RWPE2 (cell line): ENCODE results near the gene DGKI.

Source experiments
- ATAC-seq: fragments of 200-7000 bp; cut with Tn5 transposase; 3 replicates; pipeline ENCODE4 v1.9.1; 2021; ENCODE audit warnings: low read depth
- DNase-seq: peaks from one replicate; pipeline ENCODE4 v3.0.0-alpha.2; 2020; ENCODE audit warnings: low spot score
- H3K27ac ChIP-seq: fragments of 450-650 bp; 2 replicates; pipeline ENCODE4 v1.5.1; 2017; ENCODE audit warnings: mild to moderate bottlenecking; ENCODE audit not compliant: poor library complexity, severe bottlenecking
- H3K27me3 ChIP-seq: fragments of 250-450 bp; sonication (Bioruptor Pico); 2 replicates; pipeline ENCODE4 v1.5.1; 2021; ENCODE audit warnings: mild to moderate bottlenecking, moderate library complexity; ENCODE audit not compliant: insufficient read depth, poor library complexity, severe bottlenecking
- H3K36me3 ChIP-seq: fragments of 250-450 bp; sonication (Bioruptor Pico); 2 replicates; pipeline ENCODE4 v1.5.1; 2020; ENCODE audit warnings: low read depth, mild to moderate bottlenecking, moderate library complexity
- H3K4me1 ChIP-seq: fragments of 250-450 bp; sonication (Bioruptor Pico); 2 replicates; pipeline ENCODE4 v1.5.1; 2021; ENCODE audit warnings: mild to moderate bottlenecking, moderate library complexity; ENCODE audit not compliant: insufficient read depth, poor library complexity, severe bottlenecking
- H3K4me3 ChIP-seq: fragments of 250-450 bp; sonication (Bioruptor Pico); 2 replicates; pipeline ENCODE4 v1.5.1; 2021; ENCODE audit warnings: mild to moderate bottlenecking, moderate library complexity; ENCODE audit not compliant: severe bottlenecking
- H3K9me3 ChIP-seq: fragments of 250-450 bp; sonication (Bioruptor Pico); 2 replicates; pipeline ENCODE4 v1.5.1; 2021; ENCODE audit warnings: mild to moderate bottlenecking, moderate library complexity; ENCODE audit not compliant: severe bottlenecking
- TF ChIP-seq, protein P1 (sequence below): fragments of 450-650 bp; IDR thresholded peaks from one replicate; pipeline ENCODE4 v1.5.1; 2017; ENCODE audit warnings: mild to moderate bottlenecking, moderate library complexity; ENCODE audit not compliant: poor library complexity, severe bottlenecking

DGKI gene

DNA sequence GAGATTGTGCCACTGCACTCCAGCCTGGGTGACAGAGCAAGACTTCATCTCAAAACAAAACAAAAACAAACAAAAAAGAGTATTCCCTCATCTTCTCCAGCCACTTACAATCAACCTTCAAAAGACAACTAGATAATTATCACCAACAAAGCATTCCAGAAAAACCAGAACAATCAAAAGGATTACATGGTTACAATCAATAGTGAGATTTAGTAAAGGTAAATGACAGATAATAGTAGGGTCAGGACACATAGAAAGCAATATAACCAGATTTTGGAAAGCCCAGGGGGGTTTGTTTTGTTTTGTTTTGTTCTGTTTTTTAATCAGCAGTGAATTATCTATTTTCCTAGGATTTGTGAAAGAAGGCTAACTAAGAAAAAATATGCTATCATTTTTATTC lies 412.2 kb downstream of the DGKI start:
- Histone ChIP-seq H3K4me3 (no peak overlapping the region), H3K36me3 (no peaks in the 10 kb centered on the region), H3K27ac (no peak overlapping the region), H3K9me3 (no peaks in the 10 kb centered on the region), H3K27me3 (peaks cover 28% of the 10 kb centered on the region), H3K4me1 (no peaks in the 10 kb centered on the region)
- TF ChIP-seq, protein P1, sequence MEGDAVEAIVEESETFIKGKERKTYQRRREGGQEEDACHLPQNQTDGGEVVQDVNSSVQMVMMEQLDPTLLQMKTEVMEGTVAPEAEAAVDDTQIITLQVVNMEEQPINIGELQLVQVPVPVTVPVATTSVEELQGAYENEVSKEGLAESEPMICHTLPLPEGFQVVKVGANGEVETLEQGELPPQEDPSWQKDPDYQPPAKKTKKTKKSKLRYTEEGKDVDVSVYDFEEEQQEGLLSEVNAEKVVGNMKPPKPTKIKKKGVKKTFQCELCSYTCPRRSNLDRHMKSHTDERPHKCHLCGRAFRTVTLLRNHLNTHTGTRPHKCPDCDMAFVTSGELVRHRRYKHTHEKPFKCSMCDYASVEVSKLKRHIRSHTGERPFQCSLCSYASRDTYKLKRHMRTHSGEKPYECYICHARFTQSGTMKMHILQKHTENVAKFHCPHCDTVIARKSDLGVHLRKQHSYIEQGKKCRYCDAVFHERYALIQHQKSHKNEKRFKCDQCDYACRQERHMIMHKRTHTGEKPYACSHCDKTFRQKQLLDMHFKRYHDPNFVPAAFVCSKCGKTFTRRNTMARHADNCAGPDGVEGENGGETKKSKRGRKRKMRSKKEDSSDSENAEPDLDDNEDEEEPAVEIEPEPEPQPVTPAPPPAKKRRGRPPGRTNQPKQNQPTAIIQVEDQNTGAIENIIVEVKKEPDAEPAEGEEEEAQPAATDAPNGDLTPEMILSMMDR, result no peak
- DNase-seq (no peak), ATAC-seq (no peak)

- Histone ChIP-seq H3K27ac (no peak overlapping the region), H3K4me3 (no peak overlapping the region), H3K36me3 (no peaks in the 10 kb centered on the region), H3K9me3 (no peaks in the 10 kb centered on the region), H3K4me1 (no peaks in the 10 kb centered on the region), H3K27me3 (no peaks in the 10 kb centered on the region)
- TF ChIP-seq, protein P1, result no peak
- DNase-seq (no peak), ATAC-seq (no peak)
These were observed 423.5 kb downstream of the DGKI start for GRCh38 chr7:137423321-137423720.

- ATAC-seq (no peak), DNase-seq (no peak)
These were observed 425.4 kb downstream of the DGKI start for GRCh38 chr7:137421366-137421765.

DNA sequence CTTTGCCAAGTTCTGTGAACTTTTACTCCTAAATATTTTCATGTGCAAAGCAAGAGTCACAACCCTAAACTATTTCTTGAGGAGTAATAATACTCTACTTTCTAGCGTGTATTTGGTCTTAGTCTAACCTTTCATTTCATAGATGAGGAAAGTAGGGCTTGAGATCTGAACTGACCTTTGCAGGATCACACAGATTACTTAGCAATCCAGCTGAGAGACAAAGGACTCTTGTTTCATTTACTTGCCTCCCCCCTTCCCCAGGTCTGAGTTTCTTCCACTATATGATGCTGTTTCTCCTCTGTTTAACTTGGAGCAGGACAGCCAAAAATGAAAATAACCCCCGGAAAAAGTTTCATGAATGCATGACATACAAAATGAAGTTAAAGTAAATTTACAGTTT lies 427.9 kb downstream of the DGKI start:
- Histone ChIP-seq H3K27me3 (no peaks in the 10 kb centered on the region), H3K36me3 (no peaks in the 10 kb centered on the region), H3K4me1 (no peaks in the 10 kb centered on the region), H3K9me3 (no peaks in the 10 kb centered on the region), H3K27ac (no peak overlapping the region), H3K4me3 (no peak overlapping the region)
- TF ChIP-seq, protein P1, result no peak
- ATAC-seq (no peak), DNase-seq (no peak)

More at GRCh38 chr7:137421366-137421765, 425.4 kb downstream of the DGKI start:
- H3K9me3 ChIP-seq, result no peaks in the 10 kb centered on the region
- H3K4me3 ChIP-seq, result no peak overlapping the region
- H3K27me3 ChIP-seq, result no peaks in the 10 kb centered on the region
- H3K27ac ChIP-seq, result no peak overlapping the region
- no peaks in the 10 kb centered on the region for H3K36me3 ChIP-seq
- TF ChIP-seq, protein P1, result no peak
- no peaks in the 10 kb centered on the region for H3K4me1 ChIP-seq

GRCh38 chr7:137417464-137417863 lies 429.3 kb downstream of the DGKI start:
- Histone ChIP-seq H3K9me3 (no peaks in the 10 kb centered on the region), H3K4me3 (no peak overlapping the region), H3K36me3 (no peaks in the 10 kb centered on the region), H3K27ac (no peak overlapping the region), H3K4me1 (no peaks in the 10 kb centered on the region), H3K27me3 (peaks cover 3% of the 10 kb centered on the region)
- ATAC-seq (no peak), DNase-seq (no peak)
- TF ChIP-seq, protein P1, result no peak
